GM19023 (cell line): ENCODE data around the gene CDK6.

ENCODE experiments used
- ATAC-seq: cut with Tn5 transposase; IDR thresholded peaks from one replicate; pipeline ENCODE4 v1.9.1; 2021; ENCODE audit warnings: mild to moderate bottlenecking, moderate library complexity; ENCODE audit not compliant: unreplicated experiment

CDK6 gene

DNA sequence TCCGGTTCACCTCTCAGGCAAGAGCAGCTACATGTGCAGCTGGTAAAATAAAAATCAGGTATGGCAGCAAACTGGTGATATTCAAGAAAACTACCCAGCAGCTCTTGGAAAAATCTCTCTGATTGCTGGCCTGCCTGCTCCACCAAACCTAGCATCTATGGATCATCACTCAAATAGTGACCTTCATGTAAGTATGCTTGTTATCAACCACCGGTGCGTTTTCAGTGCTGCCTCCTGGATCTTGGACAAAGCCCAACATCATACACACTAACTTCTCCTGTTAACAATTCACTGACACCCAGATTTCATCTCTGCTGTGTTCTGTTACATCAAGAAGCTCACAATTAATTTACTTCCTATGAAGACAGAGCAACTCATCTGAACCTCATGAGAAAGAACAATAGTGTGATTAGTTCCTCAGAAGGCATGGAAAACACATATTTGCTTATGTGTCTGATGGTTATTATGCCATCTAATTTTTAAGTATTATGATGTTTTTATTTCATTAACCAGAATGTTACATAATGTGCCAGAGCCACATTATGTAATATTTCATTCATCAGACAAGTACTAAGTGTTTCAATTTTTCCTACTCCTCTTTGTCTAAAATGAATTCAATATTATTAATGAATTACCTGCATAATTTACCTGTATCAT, 8.8 kb downstream of the CDK6 start:
- ATAC-seq: no peak

GRCh38 chr7:92826258-92826938, 10.0 kb downstream of the CDK6 start:
- ATAC-seq: no peak

- ATAC-seq: no peak
Measured at GRCh38 chr7:92824901-92825480, 11.4 kb downstream of the CDK6 start.

GRCh38 chr7:92824450-92824849, 11.9 kb downstream of the CDK6 start:
- ATAC-seq: no peak

DNA sequence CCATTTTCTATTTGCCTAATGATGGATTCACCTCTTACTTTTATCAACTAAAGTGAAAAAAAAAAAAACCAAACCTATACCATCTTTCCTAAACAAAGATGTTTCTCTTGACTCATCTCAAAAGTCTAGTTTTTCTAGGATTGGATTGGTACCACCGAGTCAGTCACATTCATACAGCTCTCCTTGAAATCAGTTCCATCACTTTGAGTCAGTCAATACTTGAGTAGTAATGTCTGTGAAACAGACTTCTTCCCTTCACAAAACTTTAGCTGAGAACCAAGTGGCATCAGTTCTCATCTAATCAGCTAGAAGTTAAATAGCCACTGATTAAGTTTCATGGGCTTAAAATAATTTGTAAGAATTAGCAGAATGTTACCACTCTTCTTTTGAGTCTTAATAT, 13.3 kb downstream of the CDK6 start:
- no peak for ATAC-seq

GRCh38 chr7:92820191-92820590, 16.2 kb downstream of the CDK6 start:
- no peak for ATAC-seq

GRCh38 chr7:92817398-92817797, 19.0 kb downstream of the CDK6 start:
- ATAC-seq: no peak

DNA sequence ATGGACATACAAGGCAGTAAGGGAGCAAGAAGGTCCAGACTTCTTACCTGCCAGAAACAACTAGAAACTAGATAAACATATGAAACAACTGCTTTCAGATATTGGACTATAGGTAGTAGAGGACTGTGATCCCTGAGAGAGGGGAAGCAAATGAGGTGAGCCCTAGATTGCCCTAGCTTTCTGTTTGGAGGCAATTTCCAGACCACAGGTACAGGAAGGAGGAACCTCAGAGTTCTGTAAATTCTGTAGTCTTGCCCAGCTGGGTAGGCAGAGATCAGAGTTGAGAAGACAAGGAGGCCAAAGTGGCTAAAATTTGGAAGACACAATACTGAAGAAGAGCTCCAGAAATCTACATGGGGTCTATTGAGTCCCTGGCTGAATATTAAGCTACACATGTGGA, 21.0 kb downstream of the CDK6 start:
- ATAC-seq: no peak

DNA sequence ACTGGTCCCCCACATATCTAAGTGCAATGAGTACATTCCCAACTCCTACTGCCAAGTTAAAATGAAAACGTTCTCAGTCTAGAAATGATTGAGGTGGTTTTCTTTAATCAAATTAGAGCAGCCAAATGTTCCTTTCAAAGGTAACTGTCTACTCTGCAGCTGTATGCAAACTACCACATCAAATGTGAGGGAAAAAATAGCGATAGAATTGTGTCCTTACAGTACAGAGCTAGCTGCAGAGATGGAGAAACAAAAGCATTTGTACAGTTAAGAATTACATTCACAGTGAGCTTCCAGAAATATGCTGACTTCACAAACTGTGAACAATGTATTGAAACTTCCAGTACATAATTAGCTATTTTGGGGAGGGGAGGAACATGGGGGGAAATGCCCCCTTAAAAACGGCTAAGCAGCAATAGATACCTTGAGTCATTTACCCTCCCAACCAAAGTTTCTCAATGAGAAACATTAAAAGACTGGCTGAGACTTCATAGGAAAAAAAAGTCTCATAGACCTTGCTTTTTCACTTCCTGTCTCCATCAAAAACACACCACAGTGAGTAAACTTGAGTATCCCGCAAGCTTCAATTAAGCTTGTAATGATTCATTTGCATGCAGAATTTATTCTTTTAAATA, 22.9 kb downstream of the CDK6 start:
- ATAC-seq: peak; percentile 60

- no peak for ATAC-seq
Measured at GRCh38 chr7:92811158-92811557, 25.2 kb downstream of the CDK6 start.

GRCh38 chr7:92809760-92810573, 26.4 kb downstream of the CDK6 start:
- ATAC-seq: peak; percentile 82

- peak; percentile 24 for ATAC-seq
Measured at GRCh38 chr7:92809397-92809759, 27.0 kb downstream of the CDK6 start.

DNA sequence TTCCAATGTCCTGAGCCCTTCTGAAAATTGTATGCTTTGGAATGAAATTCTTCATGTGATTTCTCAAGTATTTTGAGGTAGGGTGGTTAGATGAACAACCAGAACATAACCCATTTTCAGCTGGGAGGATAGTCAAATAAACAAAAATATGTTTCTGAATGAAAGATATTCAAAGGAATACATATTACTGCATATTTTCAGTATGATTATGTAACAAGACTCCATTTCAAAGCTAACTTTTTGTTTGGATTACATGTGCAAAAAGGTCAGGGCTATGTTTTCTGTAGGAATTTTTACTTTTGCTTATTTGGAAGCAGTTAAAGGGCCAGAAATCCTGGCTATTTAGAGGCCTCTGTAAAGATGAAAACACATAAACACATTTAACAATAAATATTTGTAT, 27.7 kb downstream of the CDK6 start:
- no peak for ATAC-seq

DNA sequence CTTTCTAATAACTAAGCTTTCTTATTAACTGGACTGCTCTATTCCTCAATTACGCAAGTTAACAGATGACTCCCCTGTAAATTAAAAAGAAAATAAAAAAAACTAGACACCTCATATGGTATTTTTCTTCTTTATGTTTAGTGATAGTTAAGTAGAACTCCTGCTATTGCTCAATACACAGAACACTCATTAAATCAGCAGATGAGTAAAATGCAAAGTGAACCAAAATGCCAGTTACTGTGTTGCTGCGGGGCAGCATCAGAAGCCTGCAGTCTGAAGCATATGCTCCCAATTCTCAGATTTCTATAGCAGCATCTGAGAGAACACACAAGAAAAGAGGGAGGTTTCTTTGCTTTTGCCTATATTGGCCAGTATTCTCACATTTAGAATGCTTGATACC, 28.4 kb downstream of the CDK6 start:
- ATAC-seq: no peak

DNA sequence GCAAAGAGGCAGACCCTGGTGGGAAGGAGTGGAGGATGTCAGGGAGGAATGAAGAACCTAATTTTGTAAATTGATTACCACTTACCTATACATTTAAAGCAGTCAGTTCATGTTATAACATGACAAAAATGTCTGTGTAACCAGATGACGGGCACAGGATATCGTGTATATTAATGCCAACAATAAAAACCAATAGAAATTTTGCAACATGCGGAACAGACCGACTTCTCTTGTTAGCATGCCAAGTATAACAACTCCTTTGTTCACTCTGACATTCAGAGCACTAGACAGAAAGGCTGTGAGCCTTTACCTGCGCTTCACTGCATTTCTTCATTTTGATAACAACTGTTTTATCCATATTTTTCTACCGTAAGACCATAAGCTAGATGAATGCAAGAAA, 29.9 kb downstream of the CDK6 start:
- no peak for ATAC-seq

DNA sequence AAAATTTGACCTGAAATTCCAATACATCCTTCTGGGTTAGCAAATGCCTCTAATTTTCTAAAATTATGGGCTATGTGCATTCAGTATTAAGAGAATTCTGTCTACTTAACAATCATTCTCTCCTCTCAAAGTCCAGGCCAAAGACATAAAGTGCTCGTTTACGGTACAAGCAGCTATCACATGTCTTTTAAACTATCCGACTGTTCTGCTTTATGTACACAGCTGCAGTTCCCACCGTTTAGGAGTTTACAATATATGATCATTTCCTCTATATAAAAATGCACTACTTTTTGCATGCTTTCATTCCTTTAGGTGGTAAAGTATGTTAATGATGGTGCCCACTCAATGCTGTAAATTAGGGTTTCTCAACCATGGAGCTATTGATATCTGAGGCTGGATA, 34.0 kb downstream of the CDK6 start:
- no peak for ATAC-seq

- no peak for ATAC-seq
Measured at GRCh38 chr7:92799446-92800211, 36.7 kb downstream of the CDK6 start.

- no peak for ATAC-seq
Measured at GRCh38 chr7:92798517-92799249, 37.7 kb downstream of the CDK6 start.

DNA sequence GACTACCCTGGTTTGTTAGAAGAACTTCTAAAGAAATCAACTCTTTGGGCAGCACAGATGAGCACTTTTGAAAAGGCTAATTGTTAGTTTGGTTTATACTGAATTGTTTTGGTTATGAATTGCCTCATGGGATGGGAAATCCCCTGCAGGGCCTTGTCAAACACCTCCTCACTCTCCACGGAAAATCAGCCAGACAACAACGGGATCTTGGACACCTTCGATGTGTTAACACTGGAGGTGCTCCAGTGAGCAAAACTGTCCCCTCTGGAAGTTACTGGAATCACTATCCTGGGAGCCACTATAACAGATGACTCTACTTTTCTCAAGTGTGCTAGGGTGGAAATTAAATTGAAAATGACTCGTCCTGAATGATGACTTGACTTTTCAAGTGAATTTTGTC, 38.7 kb downstream of the CDK6 start:
- no peak for ATAC-seq

DNA sequence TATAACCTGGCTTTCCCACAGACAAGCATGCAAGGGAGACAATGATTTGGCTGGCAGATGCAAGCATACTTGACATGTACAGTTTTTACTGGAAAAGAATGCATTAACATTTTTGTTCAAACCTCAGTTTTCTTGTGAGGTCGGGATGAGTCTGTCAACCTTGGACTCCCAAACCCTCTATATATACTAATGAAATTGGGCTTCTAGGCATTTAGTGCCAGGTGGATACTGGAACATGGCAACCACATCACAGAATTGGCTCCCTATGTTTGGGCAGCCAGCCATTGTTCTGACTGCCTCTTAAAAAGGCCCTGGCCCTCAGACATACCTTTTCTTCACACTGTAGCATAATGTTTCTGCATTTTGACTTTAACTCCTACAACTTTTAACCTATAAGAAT, 39.1 kb downstream of the CDK6 start:
- no peak for ATAC-seq
